ENCODE data around the gene PLEKHN1.
"Not testable (repeated sequence)": the region's sequence is repeated elsewhere in the genome, so short reads cannot be mapped to it uniquely, and the experiment has no call there.

PLEKHN1 gene

GRCh38 chr1:1006305-1007159, 40.2 kb downstream of the PLEKHN1 start:
- CTCF ChIA-PET: no interaction called here
- TF ChIP-seq NFRKB (IDR thresholded peaks at IDR 0.05) (no peak), ARNT (IDR thresholded peaks at IDR 0.05) (no peak), FOXA1 (IDR thresholded peaks at IDR 0.05) (no peak), L3MBTL2 (conservative IDR thresholded peaks at IDR 0.05) (no peak), ELF4 (IDR thresholded peaks at IDR 0.05) (no peak), CTBP1 (IDR thresholded peaks at IDR 0.05; ENCODE audit: borderline replicate concordance) (no peak), LEF1 (IDR thresholded peaks at IDR 0.05; ENCODE audit: borderline replicate concordance) (no peak), ZNF384 (IDR thresholded peaks at IDR 0.05) (no peak), BHLHE40 (IDR thresholded peaks at IDR 0.05; ENCODE audit: borderline replicate concordance) (no peak), SUZ12 (IDR thresholded peaks at IDR 0.05) (no peak), FOXM1 (IDR thresholded peaks at IDR 0.05; ENCODE audit: borderline replicate concordance) (no peak), SP1 (IDR thresholded peaks at IDR 0.05) (no peak), HDGF (IDR thresholded peaks at IDR 0.05; ENCODE audit: borderline replicate concordance) (no peak), TARDBP (IDR thresholded peaks at IDR 0.05) (no peak), FOXK2 (IDR thresholded peaks at IDR 0.05) (no peak)
- TF ChIP-seq, protein P1, sequence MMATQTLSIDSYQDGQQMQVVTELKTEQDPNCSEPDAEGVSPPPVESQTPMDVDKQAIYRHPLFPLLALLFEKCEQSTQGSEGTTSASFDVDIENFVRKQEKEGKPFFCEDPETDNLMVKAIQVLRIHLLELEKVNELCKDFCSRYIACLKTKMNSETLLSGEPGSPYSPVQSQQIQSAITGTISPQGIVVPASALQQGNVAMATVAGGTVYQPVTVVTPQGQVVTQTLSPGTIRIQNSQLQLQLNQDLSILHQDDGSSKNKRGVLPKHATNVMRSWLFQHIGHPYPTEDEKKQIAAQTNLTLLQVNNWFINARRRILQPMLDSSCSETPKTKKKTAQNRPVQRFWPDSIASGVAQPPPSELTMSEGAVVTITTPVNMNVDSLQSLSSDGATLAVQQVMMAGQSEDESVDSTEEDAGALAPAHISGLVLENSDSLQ (IDR thresholded peaks at IDR 0.05): no peak
- POLR2A ChIA-PET: interaction anchor here (1.0 kb wide), 1 partner anchor 13 kb away, joined by 4 read pairs; the partner anchor contains the start of gene AGRN
- DNase-seq (ENCODE audit: extremely low spot score): no peak

DNA sequence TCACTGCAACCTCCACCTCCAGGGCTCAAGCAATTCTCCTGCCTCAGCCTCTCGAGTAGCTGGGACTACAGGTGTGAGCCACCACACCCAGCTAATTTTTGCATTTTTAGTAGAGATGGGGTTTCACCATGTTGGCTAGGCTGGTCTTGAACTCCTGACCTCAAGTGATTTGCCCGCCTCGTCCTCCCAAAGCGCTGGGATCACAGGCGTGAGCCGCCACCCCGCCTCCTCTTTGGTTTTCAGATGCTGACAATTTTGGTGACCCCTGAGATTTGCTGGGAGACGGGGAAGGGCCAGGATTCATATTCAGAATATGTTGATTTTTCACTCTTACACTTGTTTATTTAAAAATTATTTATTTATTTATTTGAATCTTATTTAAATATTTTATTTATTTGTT, 43.8 kb downstream of the PLEKHN1 start:
- CTCF ChIA-PET; POLR2A ChIA-PET; DNase-seq (ENCODE audit: extremely low spot score): not testable (repeated sequence)

GRCh38 chr1:1011396-1011949, 45.2 kb downstream of the PLEKHN1 start:
- CTCF ChIA-PET: no interaction called here
- TF ChIP-seq SUZ12 (IDR thresholded peaks at IDR 0.05): no peak
- no peak for TF ChIP-seq LEF1 (IDR thresholded peaks at IDR 0.05; ENCODE audit: borderline replicate concordance)
- TF ChIP-seq NFRKB (IDR thresholded peaks at IDR 0.05): no peak
- TF ChIP-seq SP1 (IDR thresholded peaks at IDR 0.05): no peak
- TF ChIP-seq FOXA1 (IDR thresholded peaks at IDR 0.05): no peak
- TF ChIP-seq BHLHE40 (IDR thresholded peaks at IDR 0.05; ENCODE audit: borderline replicate concordance): no peak
- TF ChIP-seq, protein P1 (IDR thresholded peaks at IDR 0.05): no peak
- TF ChIP-seq TARDBP (IDR thresholded peaks at IDR 0.05): no peak
- TF ChIP-seq FOXM1 (IDR thresholded peaks at IDR 0.05; ENCODE audit: borderline replicate concordance): no peak
- POLR2A ChIA-PET: no interaction called here
- DNase-seq (ENCODE audit: extremely low spot score): no peak

GRCh38 chr1:1012736-1013104, 46.4 kb downstream of the PLEKHN1 start:
- DNase-seq (ENCODE audit: extremely low spot score); CTCF ChIA-PET: not testable (repeated sequence)
- POLR2A ChIA-PET: interaction anchor here (1.0 to 1.3 kb wide), 3 partner anchors 11 to 136 kb away, joined by 3 to 9 read pairs (median 3); no protein-coding TSS in a partner anchor

DNA sequence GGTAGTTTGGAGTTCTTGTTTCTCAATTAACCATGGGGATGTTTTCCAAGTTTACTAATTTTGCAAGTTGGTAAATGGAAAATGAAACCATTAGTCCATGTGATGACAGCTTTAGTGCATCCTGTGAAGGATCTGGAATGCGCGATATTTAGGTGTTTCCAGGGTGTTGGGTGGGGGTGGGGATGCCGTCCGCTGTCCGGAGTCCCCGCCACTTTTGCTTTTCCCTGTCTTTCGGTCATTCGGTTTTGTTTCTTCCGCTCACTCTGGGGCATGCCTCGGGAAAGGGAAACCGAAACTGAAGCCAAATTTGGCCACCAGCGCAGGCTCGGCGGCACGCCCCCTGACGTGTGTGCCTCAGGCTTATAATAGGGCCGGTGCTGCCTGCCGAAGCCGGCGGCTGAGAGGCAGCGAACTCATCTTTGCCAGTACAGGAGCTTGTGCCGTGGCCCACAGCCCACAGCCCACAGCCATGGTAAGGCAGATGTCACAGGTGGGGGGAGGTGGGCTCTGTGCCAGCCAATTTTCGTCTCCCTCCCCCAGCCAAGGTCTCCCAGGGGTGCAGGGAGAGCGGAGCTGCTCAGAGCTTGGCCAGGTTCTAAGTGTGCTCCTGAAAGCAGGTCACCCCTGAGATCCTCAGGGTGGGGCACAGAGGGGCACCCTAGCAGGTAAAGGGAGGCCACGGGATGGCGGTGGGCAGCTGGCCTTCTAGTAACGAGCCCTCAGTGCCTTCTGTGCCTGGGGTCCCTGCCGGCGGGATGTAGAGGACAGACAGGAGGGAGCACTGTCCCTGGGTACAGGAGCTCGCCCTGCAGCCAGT, 47.0 kb downstream of the PLEKHN1 start, which contains the start of gene ISG15:
Gene ISG15, plus strand, starts transcription at position 393 of the 817 bp plus-strand sequence. Its CDS starts 77 bp downstream, at position 470.
- ChIA-PET CTCF (interaction anchor here (1.0 kb wide), 1 partner anchor 11 kb away, joined by 4 read pairs; no protein-coding TSS in a partner anchor), POLR2A (interaction anchor here (0.8 to 1.3 kb wide), 4 partner anchors 10 to 135 kb away, joined by 3 to 9 read pairs (median 4); no protein-coding TSS in a partner anchor)
- peak; percentile 55 for DNase-seq (ENCODE audit: extremely low spot score)
- TF ChIP-seq SUZ12 (IDR thresholded peaks at IDR 0.05): no peak
- no peak for TF ChIP-seq L3MBTL2 (conservative IDR thresholded peaks at IDR 0.05)

DNA sequence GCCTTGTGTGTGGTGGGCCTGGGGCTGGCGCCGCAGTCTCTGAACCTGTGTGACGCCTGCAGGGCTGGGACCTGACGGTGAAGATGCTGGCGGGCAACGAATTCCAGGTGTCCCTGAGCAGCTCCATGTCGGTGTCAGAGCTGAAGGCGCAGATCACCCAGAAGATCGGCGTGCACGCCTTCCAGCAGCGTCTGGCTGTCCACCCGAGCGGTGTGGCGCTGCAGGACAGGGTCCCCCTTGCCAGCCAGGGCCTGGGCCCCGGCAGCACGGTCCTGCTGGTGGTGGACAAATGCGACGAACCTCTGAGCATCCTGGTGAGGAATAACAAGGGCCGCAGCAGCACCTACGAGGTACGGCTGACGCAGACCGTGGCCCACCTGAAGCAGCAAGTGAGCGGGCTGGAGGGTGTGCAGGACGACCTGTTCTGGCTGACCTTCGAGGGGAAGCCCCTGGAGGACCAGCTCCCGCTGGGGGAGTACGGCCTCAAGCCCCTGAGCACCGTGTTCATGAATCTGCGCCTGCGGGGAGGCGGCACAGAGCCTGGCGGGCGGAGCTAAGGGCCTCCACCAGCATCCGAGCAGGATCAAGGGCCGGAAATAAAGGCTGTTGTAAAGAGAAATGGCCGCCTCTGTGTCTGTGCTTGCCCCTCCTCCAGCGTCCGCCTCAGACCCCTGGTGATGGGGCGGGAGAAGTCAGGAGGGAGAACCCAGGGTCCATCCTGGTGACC, 47.8 kb downstream of the PLEKHN1 start:
- DNase-seq (ENCODE audit: extremely low spot score): no peak
- ChIA-PET POLR2A (interaction anchor here (0.7 to 1.3 kb wide), 4 partner anchors 11 to 45 kb away, joined by 3 to 9 read pairs (median 4); no protein-coding TSS in a partner anchor), CTCF (interaction anchor here (1.0 kb wide), 1 partner anchor 12 kb away, joined by 4 read pairs; no protein-coding TSS in a partner anchor)

More for the DNA sequence above, 47.8 kb downstream of the PLEKHN1 start:
- TF ChIP-seq NFRKB (IDR thresholded peaks at IDR 0.05) (no peak), ARNT (IDR thresholded peaks at IDR 0.05) (no peak), TARDBP (IDR thresholded peaks at IDR 0.05) (no peak), ZNF384 (IDR thresholded peaks at IDR 0.05) (no peak), HDGF (IDR thresholded peaks at IDR 0.05; ENCODE audit: borderline replicate concordance) (no peak), FOXA1 (IDR thresholded peaks at IDR 0.05) (no peak), ELF4 (IDR thresholded peaks at IDR 0.05) (no peak), SP1 (IDR thresholded peaks at IDR 0.05) (no peak), CTBP1 (IDR thresholded peaks at IDR 0.05; ENCODE audit: borderline replicate concordance) (no peak), SUZ12 (IDR thresholded peaks at IDR 0.05) (no peak), FOXM1 (IDR thresholded peaks at IDR 0.05; ENCODE audit: borderline replicate concordance) (no peak), L3MBTL2 (conservative IDR thresholded peaks at IDR 0.05) (no peak), LEF1 (IDR thresholded peaks at IDR 0.05; ENCODE audit: borderline replicate concordance) (no peak), FOXK2 (IDR thresholded peaks at IDR 0.05) (no peak), BHLHE40 (IDR thresholded peaks at IDR 0.05; ENCODE audit: borderline replicate concordance) (no peak)
- TF ChIP-seq, protein P1 (IDR thresholded peaks at IDR 0.05): no peak

All from HEK293T (cell line).